ENCODE measurements around the gene MYO9A.
"Not testable (repeated sequence)": the region's sequence is repeated elsewhere in the genome, so short reads cannot be mapped to it uniquely, and the experiment has no call there.

The MYO9A gene

DNA sequence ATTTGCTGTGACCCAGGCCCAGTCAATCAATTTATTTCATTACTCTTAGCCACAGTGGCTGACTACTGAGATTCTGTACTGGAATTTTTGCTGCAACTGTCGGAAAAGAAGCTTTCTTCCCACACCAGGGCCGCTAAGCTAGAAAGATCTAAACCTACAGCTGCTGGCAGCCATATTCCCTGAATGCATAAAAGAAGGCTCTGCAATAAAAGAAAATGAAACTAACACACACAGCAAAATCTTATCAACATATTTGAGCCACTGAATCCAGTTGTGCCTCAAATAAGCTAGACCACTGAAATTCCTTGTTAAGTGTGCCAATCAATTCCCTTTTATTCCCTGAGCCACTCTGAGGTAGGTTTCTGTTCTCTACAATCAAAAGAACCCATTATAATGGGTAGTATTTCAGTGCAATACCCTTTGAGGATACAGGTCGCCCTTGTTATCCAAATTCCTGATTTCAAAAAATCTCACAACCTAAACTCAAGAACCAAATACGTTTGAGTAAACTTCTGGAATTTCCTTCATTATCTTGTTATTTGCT is 60.3 kb downstream of the MYO9A start:
- H3K27me3 ChIP-seq (ENCODE audit: insufficient read depth, insufficient read length) = no peaks in the 10 kb centered on the region
- H3K4me1 ChIP-seq (ENCODE audit: insufficient read depth, insufficient read length) = no peaks in the 10 kb centered on the region
- no peak overlapping the region for H3K4me3 ChIP-seq (ENCODE audit: insufficient read length, low read depth)
- no peak overlapping the region for H3K9ac ChIP-seq (ENCODE audit: insufficient read length, low read depth)
- TF ChIP-seq ZNF274 (IDR thresholded peaks at IDR 0.05; ENCODE audit: low read depth, low read length) (no peak), SUZ12 (IDR thresholded peaks at IDR 0.05; ENCODE audit: extremely low read depth, insufficient read depth, insufficient read length) (no peak), YY1 (IDR thresholded peaks at IDR 0.05; ENCODE audit: insufficient read depth, insufficient read length) (no peak)
- peak; percentile 8 for DNase-seq (ENCODE audit: low read depth, low spot score)
- no peaks in the 10 kb centered on the region for H3K36me3 ChIP-seq (ENCODE audit: insufficient read depth, insufficient read length, low read length)
- H3K9me3 ChIP-seq (ENCODE audit: insufficient read depth, low read length) = no peaks in the 10 kb centered on the region

DNA sequence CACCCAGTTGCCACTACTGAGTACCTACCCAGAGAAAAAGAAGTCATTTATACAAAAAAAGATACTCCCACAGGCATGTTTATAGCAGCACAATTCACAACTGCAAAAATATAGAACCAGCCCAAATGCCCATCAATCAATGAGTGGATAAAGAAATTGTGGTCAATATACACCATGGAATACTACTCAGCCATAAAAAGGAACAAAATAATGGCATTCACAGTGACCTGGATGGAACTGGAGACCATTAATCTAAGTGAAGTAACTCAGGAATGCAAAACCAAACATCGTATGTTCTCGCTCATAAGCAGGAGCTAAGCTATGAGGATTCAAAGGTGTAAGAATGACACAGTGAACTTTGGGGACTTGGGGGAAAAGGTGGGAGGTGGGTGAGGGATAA is 61.7 kb downstream of the MYO9A start:
- H3K36me3 ChIP-seq (ENCODE audit: insufficient read depth, insufficient read length, low read length); H3K9ac ChIP-seq (ENCODE audit: insufficient read length, low read depth); H3K4me1 ChIP-seq (ENCODE audit: insufficient read depth, insufficient read length); H3K9me3 ChIP-seq (ENCODE audit: insufficient read depth, low read length); DNase-seq (ENCODE audit: low read depth, low spot score); H3K27me3 ChIP-seq (ENCODE audit: insufficient read depth, insufficient read length); H3K4me3 ChIP-seq (ENCODE audit: insufficient read length, low read depth): not testable (repeated sequence)

DNA sequence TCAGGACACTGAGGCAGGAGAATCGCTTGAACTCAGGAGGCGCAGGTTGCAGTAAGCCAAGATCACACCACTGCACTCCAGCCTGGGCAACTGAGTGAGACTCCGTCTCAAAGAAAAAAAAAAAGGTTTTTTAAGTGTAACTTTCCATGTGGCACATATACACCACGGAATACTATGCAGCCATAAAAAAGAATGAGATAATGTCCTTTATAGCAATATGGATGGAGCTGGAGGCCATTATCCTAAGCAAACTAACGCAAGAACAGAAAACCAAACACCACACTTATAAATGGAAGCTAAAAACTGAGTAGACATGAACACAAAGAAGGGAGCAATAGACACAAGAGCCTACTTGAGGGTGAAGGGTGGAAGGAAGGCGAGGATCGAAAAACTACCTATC is 64.7 kb downstream of the MYO9A start:
- H3K9ac ChIP-seq (ENCODE audit: insufficient read length, low read depth); H3K36me3 ChIP-seq (ENCODE audit: insufficient read depth, insufficient read length, low read length): not testable (repeated sequence)

DNA sequence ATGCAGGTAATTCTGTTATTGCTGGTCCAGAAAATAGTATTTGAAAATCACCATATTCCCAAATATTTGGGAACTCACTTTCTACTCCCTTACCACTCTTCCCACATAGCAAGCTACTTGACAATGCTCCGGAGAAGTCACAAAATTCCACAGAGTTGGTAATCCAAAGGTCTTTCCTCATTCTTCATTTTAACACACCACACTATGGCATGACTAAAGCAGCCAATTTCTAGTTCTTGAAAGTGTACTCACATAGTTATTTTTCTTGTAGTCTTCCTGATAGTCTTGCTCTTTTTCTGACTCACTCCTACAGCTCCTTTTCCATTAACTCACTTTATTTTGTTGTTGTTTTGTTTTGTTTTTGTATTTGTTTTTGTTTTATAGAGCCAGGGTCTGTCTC is 67.2 kb downstream of the MYO9A start:
- Histone ChIP-seq H3K4me3 (ENCODE audit: insufficient read length, low read depth) (no peak overlapping the region), H3K36me3 (ENCODE audit: insufficient read depth, insufficient read length, low read length) (peaks cover 6% of the 10 kb centered on the region), H3K27me3 (ENCODE audit: insufficient read depth, insufficient read length) (no peaks in the 10 kb centered on the region), H3K9ac (ENCODE audit: insufficient read length, low read depth) (no peak overlapping the region), H3K9me3 (ENCODE audit: insufficient read depth, low read length) (no peaks in the 10 kb centered on the region), H3K4me1 (ENCODE audit: insufficient read depth, insufficient read length) (no peaks in the 10 kb centered on the region)
- no peak for TF ChIP-seq ZNF274 (IDR thresholded peaks at IDR 0.05; ENCODE audit: low read depth, low read length)
- TF ChIP-seq SUZ12 (IDR thresholded peaks at IDR 0.05; ENCODE audit: extremely low read depth, insufficient read depth, insufficient read length) = no peak
- TF ChIP-seq YY1 (IDR thresholded peaks at IDR 0.05; ENCODE audit: insufficient read depth, insufficient read length) = no peak
- no peak for DNase-seq (ENCODE audit: low read depth, low spot score)

More for the DNA sequence above, 64.7 kb downstream of the MYO9A start:
- not testable (repeated sequence) for H3K27me3 ChIP-seq (ENCODE audit: insufficient read depth, insufficient read length); H3K4me3 ChIP-seq (ENCODE audit: insufficient read length, low read depth); DNase-seq (ENCODE audit: low read depth, low spot score); H3K4me1 ChIP-seq (ENCODE audit: insufficient read depth, insufficient read length); H3K9me3 ChIP-seq (ENCODE audit: insufficient read depth, low read length)

DNA sequence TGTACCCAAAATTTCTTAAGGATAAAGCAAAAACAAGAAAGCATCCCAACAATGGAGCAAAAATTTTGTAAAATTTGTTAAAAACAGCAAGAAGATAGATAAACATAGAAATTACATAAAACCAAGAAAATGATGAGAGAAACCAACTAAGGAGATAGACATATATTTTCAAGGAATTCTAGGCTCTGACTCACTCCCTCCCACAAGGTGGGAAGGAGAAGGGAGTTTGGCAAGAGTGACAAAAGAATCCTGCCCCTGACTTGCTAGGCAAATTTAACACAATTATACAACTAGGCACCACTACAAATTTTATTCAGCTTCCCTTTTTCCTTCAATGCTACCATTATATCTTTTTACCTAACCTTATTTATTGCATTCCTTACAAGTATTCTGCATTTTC is 70.9 kb downstream of the MYO9A start:
- Histone ChIP-seq H3K9ac (ENCODE audit: insufficient read length, low read depth) (no peak overlapping the region), H3K27me3 (ENCODE audit: insufficient read depth, insufficient read length) (no peaks in the 10 kb centered on the region), H3K36me3 (ENCODE audit: insufficient read depth, insufficient read length, low read length) (peaks cover 12% of the 10 kb centered on the region), H3K9me3 (ENCODE audit: insufficient read depth, low read length) (no peaks in the 10 kb centered on the region), H3K4me1 (ENCODE audit: insufficient read depth, insufficient read length) (no peaks in the 10 kb centered on the region), H3K4me3 (ENCODE audit: insufficient read length, low read depth) (no peak overlapping the region)
- TF ChIP-seq YY1 (IDR thresholded peaks at IDR 0.05; ENCODE audit: insufficient read depth, insufficient read length) = no peak
- no peak for TF ChIP-seq ZNF274 (IDR thresholded peaks at IDR 0.05; ENCODE audit: low read depth, low read length)
- TF ChIP-seq SUZ12 (IDR thresholded peaks at IDR 0.05; ENCODE audit: extremely low read depth, insufficient read depth, insufficient read length) = no peak
- DNase-seq (ENCODE audit: low read depth, low spot score) = no peak

DNA sequence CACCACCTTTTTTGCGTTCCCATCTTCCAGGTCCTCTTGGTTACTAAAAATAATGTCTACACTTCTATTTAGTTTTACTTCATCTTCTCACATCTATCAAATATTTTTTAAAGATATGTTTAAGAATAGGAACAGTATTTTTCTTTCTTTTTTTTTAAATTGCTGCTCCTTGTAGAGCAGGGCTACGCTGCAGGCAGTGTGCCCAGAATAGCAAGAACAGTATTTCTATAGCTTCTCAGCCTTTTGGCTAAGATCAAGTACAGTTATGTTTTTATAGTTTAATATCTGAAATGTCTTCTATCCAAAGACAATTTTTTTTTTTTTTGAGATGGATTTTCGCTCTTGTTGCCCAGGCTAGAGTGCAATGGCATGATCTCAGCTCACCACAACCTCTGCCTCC is 73.0 kb downstream of the MYO9A start:
- no peaks in the 10 kb centered on the region for H3K27me3 ChIP-seq (ENCODE audit: insufficient read depth, insufficient read length)
- no peak for TF ChIP-seq SUZ12 (IDR thresholded peaks at IDR 0.05; ENCODE audit: extremely low read depth, insufficient read depth, insufficient read length)
- H3K9ac ChIP-seq (ENCODE audit: insufficient read length, low read depth) = no peak overlapping the region
- H3K4me1 ChIP-seq (ENCODE audit: insufficient read depth, insufficient read length) = no peaks in the 10 kb centered on the region
- H3K4me3 ChIP-seq (ENCODE audit: insufficient read length, low read depth) = no peak overlapping the region
- no peaks in the 10 kb centered on the region for H3K9me3 ChIP-seq (ENCODE audit: insufficient read depth, low read length)
- peaks cover 12% of the 10 kb centered on the region for H3K36me3 ChIP-seq (ENCODE audit: insufficient read depth, insufficient read length, low read length)
- no peak for DNase-seq (ENCODE audit: low read depth, low spot score)

DNA sequence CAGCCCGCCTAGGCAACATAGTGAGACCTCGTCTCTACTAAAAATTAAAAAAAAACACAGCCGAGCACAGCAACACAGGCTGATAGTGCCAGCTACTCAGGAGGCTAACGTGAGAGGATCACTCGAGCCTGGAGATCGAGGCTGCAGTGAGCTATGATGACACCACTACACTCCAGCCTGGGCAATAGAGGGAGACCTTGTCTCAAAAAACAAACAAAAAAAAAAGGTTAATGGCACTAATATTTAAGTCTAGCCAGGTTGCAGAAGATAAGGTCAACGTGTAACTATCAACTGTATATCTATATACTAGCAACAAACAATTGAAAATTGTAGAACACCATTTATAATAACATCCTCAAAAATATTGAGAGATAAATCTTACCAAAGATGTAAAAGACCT is 75.1 kb downstream of the MYO9A start:
- Histone ChIP-seq H3K36me3 (ENCODE audit: insufficient read depth, insufficient read length, low read length) (peaks cover 12% of the 10 kb centered on the region), H3K27me3 (ENCODE audit: insufficient read depth, insufficient read length) (no peaks in the 10 kb centered on the region), H3K4me1 (ENCODE audit: insufficient read depth, insufficient read length) (no peaks in the 10 kb centered on the region), H3K9me3 (ENCODE audit: insufficient read depth, low read length) (no peaks in the 10 kb centered on the region), H3K9ac (ENCODE audit: insufficient read length, low read depth) (no peak overlapping the region), H3K4me3 (ENCODE audit: insufficient read length, low read depth) (no peak overlapping the region)
- no peak for DNase-seq (ENCODE audit: low read depth, low spot score)
- TF ChIP-seq ZNF274 (IDR thresholded peaks at IDR 0.05; ENCODE audit: low read depth, low read length) = no peak
- no peak for TF ChIP-seq YY1 (IDR thresholded peaks at IDR 0.05; ENCODE audit: insufficient read depth, insufficient read length)
- TF ChIP-seq SUZ12 (IDR thresholded peaks at IDR 0.05; ENCODE audit: extremely low read depth, insufficient read depth, insufficient read length) = no peak

DNA sequence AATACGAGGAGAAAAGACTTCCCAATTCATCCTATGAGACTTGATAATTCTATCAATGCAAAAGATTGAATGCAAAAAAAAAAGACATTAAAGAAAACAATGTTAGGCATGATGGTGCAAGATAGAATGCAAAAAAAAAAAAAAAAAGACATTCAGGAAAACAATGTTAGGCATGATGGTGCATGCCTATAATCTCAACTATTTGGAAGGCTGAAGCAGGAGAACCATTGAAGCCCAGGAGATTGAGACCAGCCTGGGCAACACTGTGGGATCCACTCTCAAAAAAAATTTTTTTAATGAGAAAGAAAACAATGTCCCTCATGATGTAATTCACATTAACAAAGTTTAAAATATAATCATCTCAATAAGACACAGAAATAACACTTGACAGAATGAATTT is 75.9 kb downstream of the MYO9A start:
- Histone ChIP-seq H3K27me3 (ENCODE audit: insufficient read depth, insufficient read length) (no peaks in the 10 kb centered on the region), H3K9me3 (ENCODE audit: insufficient read depth, low read length) (no peaks in the 10 kb centered on the region), H3K9ac (ENCODE audit: insufficient read length, low read depth) (no peak overlapping the region), H3K4me1 (ENCODE audit: insufficient read depth, insufficient read length) (no peaks in the 10 kb centered on the region), H3K4me3 (ENCODE audit: insufficient read length, low read depth) (no peak overlapping the region), H3K36me3 (ENCODE audit: insufficient read depth, insufficient read length, low read length) (peaks cover 12% of the 10 kb centered on the region)
- TF ChIP-seq YY1 (IDR thresholded peaks at IDR 0.05; ENCODE audit: insufficient read depth, insufficient read length) (no peak), ZNF274 (IDR thresholded peaks at IDR 0.05; ENCODE audit: low read depth, low read length) (no peak), SUZ12 (IDR thresholded peaks at IDR 0.05; ENCODE audit: extremely low read depth, insufficient read depth, insufficient read length) (no peak)
- DNase-seq (ENCODE audit: low read depth, low spot score) = no peak

Data from NT2/D1 (cell line).